GM12892 (cell line): ENCODE data around the gene FAM118B.

ENCODE experiments used
- POLR2A ChIP-seq: IDR thresholded peaks from 2 replicates; pipeline ENCODE4 v1.6.1; 2011; ENCODE audit warnings: low read depth, low read length, control low read depth
- POLR2AphosphoS5 ChIP-seq: IDR thresholded peaks from 2 replicates; pipeline ENCODE4 v1.6.1; 2011; ENCODE audit warnings: low read depth, low read length, control low read depth

DNA sequence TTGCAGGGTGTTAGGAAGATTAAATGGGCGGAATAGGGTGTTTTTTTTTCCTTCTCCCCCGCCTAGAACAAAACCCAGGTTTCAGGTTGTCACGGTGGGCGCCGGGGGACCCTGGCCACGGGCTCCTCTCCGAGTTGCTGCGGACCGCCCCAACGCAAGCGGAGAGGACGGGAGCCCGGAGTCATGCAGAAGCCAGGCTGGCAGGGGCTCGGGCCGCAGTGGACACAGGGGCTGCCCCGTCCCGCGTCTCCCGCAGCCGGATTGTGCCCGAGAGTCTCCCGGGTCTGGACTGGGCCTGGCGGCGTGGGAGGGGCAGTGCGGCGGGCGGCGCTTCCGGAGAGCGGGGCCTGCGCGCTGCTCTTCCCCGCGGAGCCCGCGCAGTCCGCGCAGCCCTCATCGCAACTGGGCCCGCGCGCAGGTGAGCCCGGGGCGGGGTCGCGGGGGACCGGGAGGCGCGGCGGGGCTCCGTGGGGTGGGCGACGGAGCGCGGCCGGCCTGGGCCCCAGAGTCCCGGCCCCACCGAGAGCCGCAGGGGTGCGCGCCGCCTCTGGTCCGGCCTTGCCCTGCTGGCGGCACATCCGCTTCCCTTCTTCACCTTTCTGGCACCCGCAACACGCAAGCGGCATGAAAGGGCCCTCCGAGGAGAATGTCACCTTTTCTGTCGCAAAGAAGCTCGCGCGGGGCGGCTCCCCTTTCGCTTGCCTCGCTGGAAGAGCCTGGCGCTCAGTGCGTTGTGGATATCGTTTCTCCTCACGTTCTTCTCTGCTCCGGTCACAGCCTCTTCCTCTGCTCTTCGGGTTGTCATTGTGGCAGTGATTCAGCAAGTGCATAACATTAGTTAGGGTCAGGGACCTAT lies 71.4 kb downstream of the FAM118B start, which contains the start of gene TIRAP:
- TF ChIP-seq POLR2AphosphoS5: no peak
- TF ChIP-seq POLR2A: peak; percentile 73; the same call in 1 of the 2 replicates
